ENCODE results near the gene MEF2A.

MEF2A gene

DNA sequence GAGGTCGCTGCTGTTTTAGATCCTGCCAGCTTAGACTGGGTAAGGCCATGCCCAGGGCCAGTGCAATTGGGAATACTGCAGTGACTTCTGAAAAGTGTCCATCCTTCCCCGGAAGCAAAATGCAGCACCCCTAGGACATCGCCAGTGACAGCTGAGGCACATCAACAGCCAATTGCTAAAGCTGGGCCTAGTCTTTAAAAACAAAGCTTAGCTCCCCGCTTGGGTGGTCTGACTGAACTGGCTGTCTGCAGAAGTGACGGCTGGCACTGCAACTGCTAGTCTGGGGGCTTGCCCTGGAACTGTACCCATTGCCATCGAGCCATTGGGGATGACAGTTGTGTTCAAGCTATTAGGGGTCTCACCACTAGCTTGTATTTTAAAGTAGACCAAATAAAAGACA, 163.1 kb downstream of the MEF2A start:
- DNase-seq (ENCODE audit: low read depth in 2 of 2), result no peak
- no peak overlapping the region for H3K4me3 ChIP-seq (replicated peaks in 1 of 2; ENCODE audit: low read depth in 2 of 2, low read length in 2 of 2)
- no peak for TF ChIP-seq CTCF (IDR thresholded peaks at IDR 0.05; ENCODE audit: low read depth, low read length)

GRCh38 chr15:99729327-99729726, 163.5 kb downstream of the MEF2A start:
- no peak for DNase-seq (ENCODE audit: low read depth in 2 of 2)
- TF ChIP-seq CTCF (IDR thresholded peaks at IDR 0.05; ENCODE audit: low read depth, low read length), result no peak
- H3K4me3 ChIP-seq (replicated peaks in 1 of 2; ENCODE audit: low read depth in 2 of 2, low read length in 2 of 2), result no peak overlapping the region

DNA sequence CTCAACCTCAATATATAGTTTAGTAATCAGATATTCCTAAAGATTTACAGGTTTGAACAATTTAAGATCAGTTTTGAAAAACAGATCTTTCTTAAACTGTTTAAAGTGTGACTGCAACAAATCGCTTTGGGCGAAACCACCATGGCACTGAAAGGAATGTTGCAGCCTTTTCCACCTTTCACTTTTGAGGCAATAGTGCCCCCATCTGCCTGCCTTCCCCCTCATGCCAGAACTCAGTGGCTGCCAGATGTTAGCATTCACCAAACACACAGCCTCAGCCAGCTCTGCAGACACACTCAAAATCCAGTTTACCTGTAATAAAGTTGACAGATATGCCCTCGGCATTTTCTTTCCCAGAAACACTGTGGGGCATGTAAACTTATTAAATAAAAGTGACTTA, 164.1 kb downstream of the MEF2A start:
- DNase-seq (ENCODE audit: low read depth in 2 of 2), result peak; percentile 57 to 76
- H3K4me3 ChIP-seq (replicated peaks in 1 of 2; ENCODE audit: low read depth in 2 of 2, low read length in 2 of 2), result no peak overlapping the region
- peak; percentile 33 for TF ChIP-seq CTCF (IDR thresholded peaks at IDR 0.05; ENCODE audit: low read depth, low read length)

- TF ChIP-seq CTCF (IDR thresholded peaks at IDR 0.05; ENCODE audit: low read depth, low read length), result no peak
- no peak for DNase-seq (ENCODE audit: low read depth in 2 of 2)
- peak overlapping the region; percentile 82 to 86 for H3K4me3 ChIP-seq (replicated peaks in 1 of 2; ENCODE audit: low read depth in 2 of 2, low read length in 2 of 2)
Observed at GRCh38 chr15:99731336-99732123, 165.7 kb downstream of the MEF2A start.

GRCh38 chr15:99732124-99732750, 166.5 kb downstream of the MEF2A start:
- H3K4me3 ChIP-seq (replicated peaks in 1 of 2; ENCODE audit: low read depth in 2 of 2, low read length in 2 of 2), result peak overlapping the region; percentile 82 to 86
- DNase-seq (ENCODE audit: low read depth in 2 of 2), result peak; percentile 44 to 49
- no peak for TF ChIP-seq CTCF (IDR thresholded peaks at IDR 0.05; ENCODE audit: low read depth, low read length)

DNA sequence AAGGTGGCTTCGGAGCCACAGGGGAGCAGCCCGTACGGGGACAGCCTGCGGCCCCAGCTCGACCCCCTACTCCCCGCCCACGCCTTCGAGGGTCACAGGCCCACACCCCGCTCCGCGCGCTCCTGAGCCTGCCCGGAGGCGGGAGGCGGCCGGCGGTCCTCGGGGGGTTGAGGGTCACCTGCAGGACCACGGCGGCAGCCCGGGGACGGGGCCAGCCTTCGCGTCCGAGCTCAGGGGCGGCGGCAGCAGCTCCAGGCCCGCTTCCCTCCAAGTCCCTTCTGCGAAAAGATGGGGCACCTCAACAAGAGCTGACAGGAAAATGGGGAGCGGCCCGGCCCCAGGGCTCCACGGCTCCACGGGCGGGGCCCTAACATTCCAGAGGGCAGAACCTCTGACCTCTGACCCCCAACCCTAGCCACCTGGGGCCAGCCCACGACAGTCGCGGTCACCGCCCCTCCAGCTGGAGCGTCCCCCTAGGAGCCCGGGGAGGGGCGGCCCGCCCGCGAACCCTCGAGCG, 167.0 kb downstream of the MEF2A start:
- peak overlapping the region; percentile 82 to 86 for H3K4me3 ChIP-seq (replicated peaks in 1 of 2; ENCODE audit: low read depth in 2 of 2, low read length in 2 of 2)
- no peak for DNase-seq (ENCODE audit: low read depth in 2 of 2)
- TF ChIP-seq CTCF (IDR thresholded peaks at IDR 0.05; ENCODE audit: low read depth, low read length), result no peak

All from cardiac fibroblast (primary cell).